Neural progenitor cell (in vitro differentiated cells): Measurements from ENCODE around the gene RAMP1. TPM values are rescaled to one million over a fixed set of nuclear protein-coding genes. Genes with fewer than 3 reads are reported as not detected.

Experiments
- DNase-seq: peaks from one replicate; pipeline ENCODE4 v3.0.0-alpha.2; 2016; ENCODE audit warnings: low spot score
- H2AFZ ChIP-seq: fragments of 200-600 bp; sonication (generic); replicated peaks from 2 replicates; pipeline ENCODE4 v1.6.1; 2016; ENCODE audit warnings: antibody characterized with exemption
- H3F3A ChIP-seq: fragments of 200-600 bp; sonication (generic); 2 replicates; pipeline ENCODE4 v1.6.1; 2016; ENCODE audit warnings: antibody characterized with exemption, low read depth
- H3K27ac ChIP-seq: fragments of 200-600 bp; sonication (generic); 2 replicates; pipeline ENCODE4 v1.5.1; 2016; ENCODE audit warnings: mild to moderate bottlenecking
- H3K27me3 ChIP-seq: fragments of 200-600 bp; sonication (generic); 2 replicates; pipeline ENCODE4 v1.6.1; 2016; ENCODE audit warnings: mild to moderate bottlenecking, moderate library complexity
- H3K36me3 ChIP-seq: fragments of 200-600 bp; sonication (generic); 2 replicates; pipeline ENCODE4 v1.5.1; 2016
- H3K4me1 ChIP-seq: fragments of 200-600 bp; sonication (generic); 2 replicates; pipeline ENCODE4 v1.6.1; 2016; ENCODE audit warnings: mixed run types
- H3K4me2 ChIP-seq: fragments of 200-600 bp; sonication (generic); 2 replicates; pipeline ENCODE4 v1.6.1; 2016
- H3K4me3 ChIP-seq: fragments of 200-600 bp; sonication (generic); 2 replicates; pipeline ENCODE4 v1.5.1; 2016
- H3K79me2 ChIP-seq: fragments of 200-600 bp; sonication (generic); 2 replicates; pipeline ENCODE4 v1.6.1; 2016; ENCODE audit warnings: low read depth
- H3K9ac ChIP-seq: fragments of 200-600 bp; sonication (generic); 2 replicates; pipeline ENCODE4 v1.6.1; 2016
- H3K9me3 ChIP-seq: fragments of 200-600 bp; sonication (generic); 2 replicates; pipeline ENCODE4 v1.5.1; 2016; ENCODE audit warnings: low read depth
- H4K20me1 ChIP-seq: fragments of 200-600 bp; sonication (generic); 2 replicates; pipeline ENCODE4 v1.6.1; 2016; ENCODE audit warnings: low read depth
- H3K27ac Mint-ChIP-seq: 3 replicates; pipeline ENCODE4 v1.8.0; 2021; ENCODE audit warnings: mixed read lengths
- H3K27me3 Mint-ChIP-seq: 2 replicates; pipeline ENCODE4 v1.8.0; 2022; ENCODE audit warnings: low read depth, mild to moderate bottlenecking, inconsistent platforms, moderate library complexity, mixed read lengths; ENCODE audit not compliant: insufficient read depth
- H3K36me3 Mint-ChIP-seq: 3 replicates; pipeline ENCODE4 v1.8.0; 2021; ENCODE audit warnings: mixed read lengths
- H3K4me1 Mint-ChIP-seq: 3 replicates; pipeline ENCODE4 v1.8.0; 2021; ENCODE audit warnings: mixed read lengths
- H3K4me3 Mint-ChIP-seq: 3 replicates; pipeline ENCODE4 v1.8.0; 2021; ENCODE audit warnings: mild to moderate bottlenecking, moderate library complexity, mixed read lengths
- H3K9me3 Mint-ChIP-seq: 3 replicates; pipeline ENCODE4 v1.8.0; 2020; ENCODE audit warnings: mixed read lengths
- CTCF ChIP-seq: fragments of 200-600 bp; sonication (generic); IDR thresholded peaks from 2 replicates; pipeline ENCODE4 v1.5.1; 2017; ENCODE audit warnings: antibody characterized with exemption, mild to moderate bottlenecking
- EZH2 ChIP-seq: fragments of 200-600 bp; sonication (generic); IDR thresholded peaks from 2 replicates; pipeline ENCODE4 v1.6.1; 2017; ENCODE audit warnings: antibody characterized with exemption, mild to moderate bottlenecking, moderate library complexity
- EZH2phosphoT487 ChIP-seq: fragments of 200-600 bp; sonication (generic); IDR thresholded peaks from 2 replicates; pipeline ENCODE4 v1.6.1; 2017; ENCODE audit warnings: antibody characterized with exemption
- total RNA-seq: library from RNA; depleted of rRNA; stranded (reverse); fragments of >200 nt; gene quantifications from 2 replicates; pipeline ENCODE4 v1.2.3, GENCODE V29; 2015; ENCODE audit warnings: low replicate concordance

The RAMP1 gene
- total RNA-seq, 1 donor from 2014 or later: not detected

GRCh38 chr2:237934186-237934585, 74.8 kb downstream of the RAMP1 start:
- Mint-ChIP-seq H3K4me3 (no peak overlapping the region), H3K27me3 (peaks cover 2% of the 10 kb centered on the region), H3K36me3 (no peaks in the 10 kb centered on the region), H3K9me3 (peaks cover 2% of the 10 kb centered on the region), H3K27ac (no peak overlapping the region), H3K4me1 (no peaks in the 10 kb centered on the region)
- no peak overlapping the region for H3K27ac ChIP-seq
- no peaks in the 10 kb centered on the region for H3K9me3 ChIP-seq
- H3K79me2 ChIP-seq: no peaks in the 10 kb centered on the region
- no peaks in the 10 kb centered on the region for H3K27me3 ChIP-seq
- no peak overlapping the region for H3K4me2 ChIP-seq
- no peak for DNase-seq
- H3F3A ChIP-seq: no peaks in the 10 kb centered on the region
- no peaks in the 10 kb centered on the region for H3K4me1 ChIP-seq
- no peak for TF ChIP-seq CTCF
- TF ChIP-seq EZH2: no peak
- no peak for TF ChIP-seq EZH2phosphoT487
- H3K4me3 ChIP-seq: no peak overlapping the region
- no peaks in the 10 kb centered on the region for H4K20me1 ChIP-seq
- no peaks in the 10 kb centered on the region for H3K36me3 ChIP-seq
- H3K9ac ChIP-seq: no peak overlapping the region
- no peak overlapping the region for H2AFZ ChIP-seq

- Mint-ChIP-seq H3K27ac (no peak overlapping the region), H3K27me3 (peaks cover 5% of the 10 kb centered on the region), H3K36me3 (no peaks in the 10 kb centered on the region), H3K9me3 (no peaks in the 10 kb centered on the region), H3K4me3 (no peak overlapping the region), H3K4me1 (no peaks in the 10 kb centered on the region)
- TF ChIP-seq EZH2 (no peak), CTCF (no peak), EZH2phosphoT487 (no peak)
- Histone ChIP-seq H3K36me3 (no peaks in the 10 kb centered on the region), H3K79me2 (no peaks in the 10 kb centered on the region), H3K4me1 (no peaks in the 10 kb centered on the region), H3F3A (no peaks in the 10 kb centered on the region), H3K4me3 (no peak overlapping the region), H3K9ac (no peak overlapping the region), H3K27ac (no peak overlapping the region), H3K27me3 (no peaks in the 10 kb centered on the region), H4K20me1 (no peaks in the 10 kb centered on the region), H2AFZ (no peak overlapping the region), H3K4me2 (no peak overlapping the region), H3K9me3 (no peaks in the 10 kb centered on the region)
- no peak for DNase-seq
Measured at GRCh38 chr2:237935740-237936452, 76.5 kb downstream of the RAMP1 start.

- H4K20me1 ChIP-seq: no peaks in the 10 kb centered on the region
- TF ChIP-seq CTCF (no peak), EZH2phosphoT487 (no peak), EZH2 (no peak)
- H3K9ac ChIP-seq: no peak overlapping the region
- DNase-seq: no peak
- peaks cover 10% of the 10 kb centered on the region for H3K27me3 Mint-ChIP-seq
- no peaks in the 10 kb centered on the region for H3K36me3 Mint-ChIP-seq
- H3K9me3 Mint-ChIP-seq: peaks cover 2% of the 10 kb centered on the region
- no peaks in the 10 kb centered on the region for H3K27me3 ChIP-seq
- no peak overlapping the region for H3K27ac ChIP-seq
- no peaks in the 10 kb centered on the region for H3F3A ChIP-seq
- H3K4me3 ChIP-seq: no peak overlapping the region
- no peaks in the 10 kb centered on the region for H3K9me3 ChIP-seq
- H3K4me1 ChIP-seq: no peaks in the 10 kb centered on the region
- H3K27ac Mint-ChIP-seq: no peak overlapping the region
- no peaks in the 10 kb centered on the region for H3K79me2 ChIP-seq
- no peak overlapping the region for H3K4me3 Mint-ChIP-seq
- H3K4me2 ChIP-seq: no peak overlapping the region
- no peak overlapping the region for H2AFZ ChIP-seq
- H3K4me1 Mint-ChIP-seq: no peaks in the 10 kb centered on the region
- H3K36me3 ChIP-seq: no peaks in the 10 kb centered on the region
Measured at GRCh38 chr2:237939251-237939650, 79.8 kb downstream of the RAMP1 start.
